Kidney epithelial cell (primary cell): Measurements from ENCODE around the gene KLF9. TPM values are rescaled to one million over a fixed set of nuclear protein-coding genes. Genes with fewer than 3 reads are reported as not detected.

Source experiments
- DNase-seq: peaks from one replicate; pipeline ENCODE4 v3.0.0-alpha.2; 2010; ENCODE audit warnings: low read depth
- H3K27me3 ChIP-seq: 2 replicates; pipeline ENCODE4 v1.6.0; 2011; ENCODE audit warnings: low read length; ENCODE audit not compliant: control insufficient read depth, insufficient read depth
- H3K36me3 ChIP-seq: 2 replicates; pipeline ENCODE4 v1.5.1; 2011; ENCODE audit warnings: low read length; ENCODE audit not compliant: control insufficient read depth, insufficient read depth
- H3K4me3 ChIP-seq: 2 replicates; pipeline ENCODE4 v1.5.1; 2011; ENCODE audit warnings: low read depth, mild to moderate bottlenecking, control low read depth, low read length
- total RNA-seq: library from RNA; depleted of rRNA; stranded (reverse); fragments of >200 nt; gene quantifications from 2 replicates; pipeline ENCODE4 v1.2.3, GENCODE V29; 2015
- TF ChIP-seq, protein P1 (sequence below): IDR thresholded peaks from 2 replicates; pipeline ENCODE4 v1.5.1; 2011; ENCODE audit warnings: mild to moderate bottlenecking, moderate library complexity, low read length, control low read depth, inconsistent platforms; ENCODE audit not compliant: insufficient read depth, poor library complexity, severe bottlenecking

KLF9 gene
- total RNA-seq, 1 donor from 2014 or later: 9.7 TPM

GRCh38 chr9:70409800-70410199 is 4.7 kb downstream of the KLF9 start:
- no peak for DNase-seq
- Histone ChIP-seq H3K36me3 (no peaks in the 10 kb centered on the region), H3K4me3 (peak overlapping the region; percentile 92), H3K27me3 (no peaks in the 10 kb centered on the region)
- TF ChIP-seq, protein P1, sequence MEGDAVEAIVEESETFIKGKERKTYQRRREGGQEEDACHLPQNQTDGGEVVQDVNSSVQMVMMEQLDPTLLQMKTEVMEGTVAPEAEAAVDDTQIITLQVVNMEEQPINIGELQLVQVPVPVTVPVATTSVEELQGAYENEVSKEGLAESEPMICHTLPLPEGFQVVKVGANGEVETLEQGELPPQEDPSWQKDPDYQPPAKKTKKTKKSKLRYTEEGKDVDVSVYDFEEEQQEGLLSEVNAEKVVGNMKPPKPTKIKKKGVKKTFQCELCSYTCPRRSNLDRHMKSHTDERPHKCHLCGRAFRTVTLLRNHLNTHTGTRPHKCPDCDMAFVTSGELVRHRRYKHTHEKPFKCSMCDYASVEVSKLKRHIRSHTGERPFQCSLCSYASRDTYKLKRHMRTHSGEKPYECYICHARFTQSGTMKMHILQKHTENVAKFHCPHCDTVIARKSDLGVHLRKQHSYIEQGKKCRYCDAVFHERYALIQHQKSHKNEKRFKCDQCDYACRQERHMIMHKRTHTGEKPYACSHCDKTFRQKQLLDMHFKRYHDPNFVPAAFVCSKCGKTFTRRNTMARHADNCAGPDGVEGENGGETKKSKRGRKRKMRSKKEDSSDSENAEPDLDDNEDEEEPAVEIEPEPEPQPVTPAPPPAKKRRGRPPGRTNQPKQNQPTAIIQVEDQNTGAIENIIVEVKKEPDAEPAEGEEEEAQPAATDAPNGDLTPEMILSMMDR: no peak

- Histone ChIP-seq H3K4me3 (no peak overlapping the region), H3K27me3 (no peaks in the 10 kb centered on the region), H3K36me3 (no peaks in the 10 kb centered on the region)
- DNase-seq: no peak
- TF ChIP-seq, protein P1: no peak
Measured at GRCh38 chr9:70409280-70409679, 5.2 kb downstream of the KLF9 start.

DNA sequence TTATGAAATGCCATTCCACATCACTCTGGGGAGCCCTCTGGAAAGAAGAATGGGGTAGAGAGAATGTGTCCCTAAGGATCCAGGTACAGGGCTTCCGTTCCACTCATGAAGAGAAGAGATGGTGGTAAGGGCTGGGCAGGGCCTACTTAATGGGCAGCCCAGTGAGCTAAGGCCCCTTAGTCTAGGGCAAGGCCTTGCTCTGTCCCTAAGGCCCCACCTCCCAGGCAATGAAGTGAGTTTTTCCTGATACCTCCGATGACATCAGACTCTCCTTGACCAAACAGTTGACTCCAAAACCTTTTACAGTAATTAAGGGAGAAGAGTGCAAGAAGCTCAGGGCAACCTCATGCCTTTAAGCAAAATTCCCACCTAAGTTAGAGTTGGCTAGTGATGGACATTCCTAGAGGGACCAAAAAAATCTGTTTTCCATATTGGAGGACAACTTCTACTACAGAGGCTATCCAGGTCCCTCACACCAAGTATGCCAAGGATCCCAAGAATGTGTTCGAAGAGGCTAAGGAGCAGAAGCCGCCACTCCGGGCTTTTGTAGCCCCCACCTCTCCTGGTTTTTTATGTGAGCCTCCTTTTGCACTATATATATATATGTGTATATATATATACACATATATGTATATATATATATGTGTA is 5.9 kb downstream of the KLF9 start:
- DNase-seq: no peak
- TF ChIP-seq, protein P1: no peak
- Histone ChIP-seq H3K4me3 (no peak overlapping the region), H3K36me3 (no peaks in the 10 kb centered on the region), H3K27me3 (no peaks in the 10 kb centered on the region)

DNA sequence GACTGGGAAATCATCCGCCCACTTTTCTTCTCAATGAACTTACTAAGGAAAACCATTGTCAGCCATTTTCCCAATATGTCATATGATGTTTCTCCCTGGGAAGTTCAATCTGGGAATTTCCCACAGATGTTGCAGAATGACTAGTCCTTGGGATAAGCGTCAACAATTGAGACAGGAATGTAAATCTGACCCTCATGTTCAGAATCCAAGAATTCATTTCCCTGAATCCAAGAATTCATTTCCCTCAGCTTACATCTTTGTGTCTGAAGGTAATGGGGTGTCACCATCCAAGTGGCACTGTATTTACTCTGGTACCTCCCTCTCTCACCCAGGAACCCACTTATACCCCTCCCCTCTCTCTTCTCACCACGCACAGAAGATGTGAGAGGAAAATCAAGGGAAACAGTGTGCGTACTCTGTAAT is 7.4 kb downstream of the KLF9 start:
- Histone ChIP-seq H3K36me3 (no peaks in the 10 kb centered on the region), H3K4me3 (no peak overlapping the region), H3K27me3 (no peaks in the 10 kb centered on the region)
- TF ChIP-seq, protein P1: no peak
- peak; percentile 86 for DNase-seq

DNA sequence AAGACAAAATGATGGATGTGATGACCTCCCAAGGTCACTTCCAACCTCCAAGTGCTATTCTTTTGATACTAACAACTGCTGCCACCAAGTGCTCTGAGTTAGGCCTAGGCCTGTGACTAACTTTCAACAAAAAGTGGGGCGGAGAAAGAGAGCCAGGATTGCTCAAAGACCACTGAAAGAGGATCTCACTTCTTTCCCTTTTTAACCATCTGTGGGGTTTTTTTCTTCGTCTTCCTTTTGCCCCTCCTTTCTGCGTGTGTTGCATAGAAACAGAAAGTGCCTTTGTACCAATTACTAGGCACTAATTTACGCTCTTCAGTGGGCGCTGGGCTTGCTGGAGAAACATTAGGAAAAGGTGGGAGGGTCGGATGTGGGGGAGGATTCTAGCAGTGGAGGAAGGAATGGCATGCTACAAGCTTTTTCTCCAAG is 8.0 kb downstream of the KLF9 start:
- no peaks in the 10 kb centered on the region for H3K36me3 ChIP-seq
- no peak overlapping the region for H3K4me3 ChIP-seq
- TF ChIP-seq, protein P1: no peak
- H3K27me3 ChIP-seq: no peaks in the 10 kb centered on the region
- DNase-seq: no peak
